HepG2 (cell line): ENCODE results near the gene SUSD4. TPM values are rescaled to one million over a fixed set of nuclear protein-coding genes. Genes with fewer than 3 reads are reported as not detected.
A peak's percentile ranks its signal among the peaks of the same experiment; 100 is the strongest.

Experiments
- ATAC-seq: fragments of 200-7000 bp; cut with Tn5 transposase; 3 replicates; pipeline ENCODE4 v1.9.1; 2020; ENCODE audit warnings: mild to moderate bottlenecking, moderate library complexity
- BruUV-seq: library from RNA; stranded (reverse); fragments of 400-500 nt; replicated peaks from 2 replicates; lab custom pipeline; 2021; lab: Mats Ljungman, UMichigan
- CTCF ChIA-PET: fragments of 300-600 bp; formaldehyde crosslinking; extraction: SDS; loops from one replicate; lab custom pipeline; 2021; ENCODE audit warnings: low total read pairs, inconsistent platforms, low intra/inter-chr PET ratio; lab: Yijun Ruan, JAX
- POLR2A ChIA-PET: fragments of 350-600 bp; sonication (Branson Sonifier 250); formaldehyde crosslinking; loops from one replicate; lab custom pipeline; 2020; ENCODE audit warnings: antibody characterized with exemption, inconsistent platforms; lab: Yijun Ruan, JAX
- DNase-seq: peaks from one replicate; pipeline ENCODE4 v3.0.0-alpha.2; 2015; ENCODE audit warnings: low spot score
- FAIRE-seq: peaks from 3 replicates; lab custom pipeline; 2011; peaks lifted over from hg19 to GRCh38; lab: Jason Lieb, UNC
- H2AFZ ChIP-seq: one replicate; pipeline ENCODE4 v1.6.1; 2011; ENCODE audit warnings: low read length, inconsistent platforms
- H3K27ac ChIP-seq: fragments of 300-600 bp; 3 replicates; pipeline ENCODE4 v1.8.0; 2011; ENCODE audit warnings: mixed run types, mild to moderate bottlenecking, mixed read lengths, low read length, inconsistent platforms; ENCODE audit not compliant: insufficient read depth; ENCODE audit errors: extremely low read length
- H3K27me3 ChIP-seq, 2 experiments: fragments of 200-600 bp in 1 of 2; 2 replicates in 1 of 2; 3 replicates in 1 of 2; pipeline versions ENCODE4 v1.6.0 to v1.8.0; 2011; ENCODE audit warnings: low read length in 2 of 2, mild to moderate bottlenecking in 2 of 2, moderate library complexity in 2 of 2, inconsistent platforms in 1 of 2; ENCODE audit not compliant: insufficient read depth in 2 of 2, control insufficient read depth in 1 of 2
- H3K36me3 ChIP-seq, 2 experiments: fragments of 200-600 bp in 1 of 2; replicated peaks in 1 of 2; 2 replicates in 1 of 2; 3 replicates in 1 of 2; pipeline versions ENCODE4 v1.5.1 to v1.8.0; 2011; ENCODE audit warnings: low read length in 2 of 2, inconsistent platforms in 1 of 2; ENCODE audit not compliant: insufficient read depth in 2 of 2, control insufficient read depth in 1 of 2
- H3K4me1 ChIP-seq: 2 replicates; pipeline ENCODE4 v1.5.1; 2012; ENCODE audit warnings: low read length, inconsistent platforms; ENCODE audit not compliant: insufficient read depth
- H3K4me2 ChIP-seq: 2 replicates; pipeline ENCODE4 v1.6.0; 2011; ENCODE audit warnings: low read depth, low read length, inconsistent platforms
- H3K4me3 ChIP-seq, 3 experiments: fragments of 200-600 bp in 1 of 3; sonication (generic), shearing (Covaris generic) in 1 of 3; replicated peaks in 1 of 3; 2 replicates each; pipeline ENCODE4 v1.5.1; 2011 to 2016; ENCODE audit warnings: low read length in 3 of 3, inconsistent platforms in 2 of 3, low read depth in 2 of 3, mild to moderate bottlenecking in 2 of 3, control low read depth in 1 of 3, mixed read lengths in 1 of 3; ENCODE audit not compliant: insufficient read depth in 1 of 3
- H3K79me2 ChIP-seq: one replicate; pipeline ENCODE4 v1.6.1; 2011; ENCODE audit warnings: low read length, inconsistent platforms; ENCODE audit not compliant: insufficient read depth
- H3K9ac ChIP-seq: 2 replicates; pipeline ENCODE4 v1.6.0; 2011; ENCODE audit warnings: mild to moderate bottlenecking, low read depth, low read length, inconsistent platforms; ENCODE audit not compliant: insufficient read depth
- H3K9me3 ChIP-seq: 2 replicates; pipeline ENCODE4 v1.5.1; 2012; ENCODE audit warnings: mild to moderate bottlenecking, low read length
- H4K20me1 ChIP-seq: 2 replicates; pipeline ENCODE4 v1.6.0; 2011; ENCODE audit warnings: inconsistent platforms, mild to moderate bottlenecking, low read length, moderate library complexity; ENCODE audit not compliant: insufficient read depth
- CTCF ChIP-seq: sonication (generic); formaldehyde crosslinking; IDR thresholded peaks from 2 replicates; pipeline ENCODE4 v1.5.0; 2020; ENCODE audit warnings: mild to moderate bottlenecking, missing genetic modification reagents, moderate library complexity
- HMG20B ChIP-seq: conservative IDR thresholded peaks from 2 replicates; pipeline ENCODE4 v1.6.1; 2016; ENCODE audit warnings: missing genetic modification reagents, missing compliant biosample characterization
- ISX ChIP-seq: sonication (generic); formaldehyde crosslinking; conservative IDR thresholded peaks from 2 replicates; pipeline ENCODE4 v1.5.0; 2020; ENCODE audit warnings: missing genetic modification reagents
- NRL ChIP-seq: sonication (generic); formaldehyde crosslinking; IDR thresholded peaks from 2 replicates; pipeline ENCODE4 v1.5.0; 2020; ENCODE audit warnings: missing genetic modification reagents, mild to moderate bottlenecking, moderate library complexity, borderline replicate concordance
- PHF21A ChIP-seq: sonication (generic); formaldehyde crosslinking; IDR thresholded peaks from 2 replicates; pipeline ENCODE4 v1.5.0; 2020; ENCODE audit warnings: mild to moderate bottlenecking, missing genetic modification reagents
- STAG1 ChIP-seq: sonication (generic); formaldehyde crosslinking; IDR thresholded peaks from 2 replicates; pipeline ENCODE4 v1.4.0; 2020; ENCODE audit warnings: missing genetic modification reagents
- ZBTB44 ChIP-seq: sonication (generic); formaldehyde crosslinking; IDR thresholded peaks from 2 replicates; pipeline ENCODE4 v1.4.0; 2020; ENCODE audit warnings: missing genetic modification reagents
- ZNF333 ChIP-seq: sonication (generic); formaldehyde crosslinking; IDR thresholded peaks from 2 replicates; pipeline ENCODE4 v1.4.0; 2020; ENCODE audit warnings: mild to moderate bottlenecking, missing genetic modification reagents, borderline replicate concordance
- ZNF670 ChIP-seq: sonication (generic); formaldehyde crosslinking; IDR thresholded peaks from 2 replicates; pipeline ENCODE4 v1.8.0; 2022; ENCODE audit warnings: mild to moderate bottlenecking, missing genetic modification reagents, borderline replicate concordance
- WGBS: methylation state at CpG from one replicate; pipeline ENCODE4 v1.1.6; 2017; ENCODE audit warnings: low lambda C conversion rate; 5-methylcytosine and 5-hydroxymethylcytosine counted together
- in situ Hi-C: cut with HindIII; loops from 2 replicates; pipeline ENCODE4 v1.10.0; 2017; ENCODE audit warnings: low pct_unique_long_range_greater_than_20kb; ENCODE audit not compliant: extremely low pct_ligation_motif_present
- intact Hi-C: fragments of 100-400 bp; cut with micrococcal nuclease; formaldehyde crosslinking; loops from one replicate; pipeline ENCODE4 v1.10.0; 2022; ENCODE audit not compliant: unreplicated experiment
- polyA plus RNA-seq, 8 experiments: library from polyadenylated mRNA; depleted of rRNA in 3 of 8; stranded (reverse) in 7 of 8; unstranded in 1 of 8; fragments of >200 nt; fragmentation: Illumina TruSeq in 4 of 8; extraction: Trizol in 4 of 8; gene quantifications; 2 replicates each; pipeline versions ENCODE4 v1.2.1 to v1.2.3, GENCODE V29; 2011 to 2016; ENCODE audit warnings: low read depth in 4 of 8, missing spikeins in 1 of 8, mixed read lengths in 1 of 8; ENCODE audit not compliant: insufficient read depth in 1 of 8
- total RNA-seq, 5 experiments: library from RNA; depleted of rRNA; stranded (reverse); fragments of >200 nt; fragmentation: Illumina TruSeq; extraction: Trizol; gene quantifications; 2 replicates each; pipeline ENCODE4 v1.2.3, GENCODE V29; 2016; ENCODE audit warnings: low read depth in 1 of 5

The SUSD4 gene
- total and polyA plus RNA-seq, 2 of the 13 experiments (the other 11 are each of a cell fraction or from before 2014, with no cell fraction given) = not detected

- H3K9ac ChIP-seq = no peak overlapping the region
- H3K9me3 ChIP-seq = no peaks in the 10 kb centered on the region
- H3K36me3 ChIP-seq = no peaks in the 10 kb centered on the region
- no peak for ATAC-seq
- no peak for FAIRE-seq
- DNase-seq = no peak
- TF ChIP-seq PHF21A (CRISPR knock-in tag) = no peak
- no peak for TF ChIP-seq ZNF333
- no peak for TF ChIP-seq NRL (CRISPR knock-in tag)
- no peak for TF ChIP-seq ISX
- TF ChIP-seq HMG20B (CRISPR knock-in tag) = no peak
- CTCF ChIA-PET = no interaction called here
- POLR2A ChIA-PET = no interaction called here
- H4K20me1 ChIP-seq = no peaks in the 10 kb centered on the region
- H3K27ac ChIP-seq = no peak overlapping the region
- H3K4me2 ChIP-seq = no peak overlapping the region
- H2AFZ ChIP-seq = no peak overlapping the region
- peaks cover 10% of the 10 kb centered on the region for H3K4me1 ChIP-seq
- in situ Hi-C loops = no loop called here
- H3K4me3 ChIP-seq = no peak overlapping the region
- 0 out of 5 replicates have a peak, but pooled peaks cover 0 to 6% of the 10 kb centered on the region in 2 experiments for H3K27me3 ChIP-seq
- intact Hi-C loops = no loop called here
- no peaks in the 10 kb centered on the region for H3K79me2 ChIP-seq
- BruUV-seq = no TSS peak
- 38% methylated on average over 3 of the region's 3 CpGs for WGBS
These were observed 188.3 kb downstream of the SUSD4 start for GRCh38 chr1:223175633-223176032.

GRCh38 chr1:223175032-223175431, 188.9 kb downstream of the SUSD4 start:
- Histone ChIP-seq H3K9ac (no peak overlapping the region), H2AFZ (no peak overlapping the region), H4K20me1 (no peaks in the 10 kb centered on the region), H3K27ac (no peak overlapping the region), H3K79me2 (no peaks in the 10 kb centered on the region), H3K36me3 (no peaks in the 10 kb centered on the region), H3K4me2 (no peak overlapping the region), H3K27me3 (0 out of 5 replicates have a peak, but pooled peaks cover 0 to 3% of the 10 kb centered on the region in 2 experiments), H3K9me3 (no peaks in the 10 kb centered on the region), H3K4me3 (no peak overlapping the region), H3K4me1 (peaks cover 10% of the 10 kb centered on the region)
- intact Hi-C loops (no loop called here), in situ Hi-C loops (no loop called here)
- WGBS = 19% methylated on average over 3 of the region's 4 CpGs
- TF ChIP-seq ZBTB44 (CRISPR knock-in tag) (no peak), STAG1 (CRISPR knock-in tag) (peak; percentile 48; the same call in 1 of the 2 replicates), ZNF670 (CRISPR knock-in tag) (no peak), CTCF (CRISPR knock-in tag) (peak; percentile 36)
- POLR2A ChIA-PET = no interaction called here
- no TSS peak for BruUV-seq
- no peak for DNase-seq
- ATAC-seq = peak; percentile 79
- FAIRE-seq = no peak
- CTCF ChIA-PET = no interaction called here
